K562 (cell line): Measurements from ENCODE around the gene NR1D2. TPM values are rescaled to one million over a fixed set of nuclear protein-coding genes. Genes with fewer than 3 reads are reported as not detected.

Experiments used
- FIP1L1 ChIP-seq: fragments of 200-400 bp; formaldehyde crosslinking; IDR thresholded peaks from 2 replicates; pipeline ENCODE4 v1.6.1; 2018; ENCODE audit warnings: mild to moderate bottlenecking, low read depth, low read length; ENCODE audit not compliant: poor library complexity, severe bottlenecking
- FOXK2 ChIP-seq, 2 experiments: fragments of 450-650 bp; IDR thresholded peaks in 1 of 2; conservative IDR thresholded peaks in 1 of 2; 2 replicates each; pipeline ENCODE4 v1.6.1; 2016; ENCODE audit warnings: low read depth in 2 of 2, mild to moderate bottlenecking in 1 of 2
- GATAD2B ChIP-seq: fragments of 450-650 bp; IDR thresholded peaks from 2 replicates; pipeline ENCODE4 v1.6.1; 2017; ENCODE audit warnings: mild to moderate bottlenecking, borderline replicate concordance
- HCFC1 ChIP-seq: IDR thresholded peaks from 2 replicates; pipeline ENCODE4 v1.6.1; 2012; ENCODE audit warnings: low read depth, low read length, improper control_type of control experiment
- HNRNPL ChIP-seq: fragments of 200-400 bp; formaldehyde crosslinking; IDR thresholded peaks from 2 replicates; pipeline ENCODE4 v1.6.1; 2017; ENCODE audit warnings: low read depth, mild to moderate bottlenecking, low read length
- MAZ ChIP-seq, 2 experiments: fragments of 450-650 bp in 1 of 2; sonication (generic) in 1 of 2; formaldehyde crosslinking; IDR thresholded peaks in 1 of 2; conservative IDR thresholded peaks in 1 of 2; 2 replicates each; pipeline versions ENCODE4 v1.4.0 to v1.5.0; 2020; ENCODE audit warnings: mild to moderate bottlenecking in 1 of 2, missing genetic modification reagents in 1 of 2
- MEIS2 ChIP-seq: fragments of 450-650 bp; IDR thresholded peaks from 2 replicates; pipeline ENCODE4 v1.6.1; 2014; ENCODE audit warnings: mild to moderate bottlenecking; ENCODE audit not compliant: partially characterized antibody
- NFE2L1 ChIP-seq: fragments of 450-650 bp; IDR thresholded peaks from 2 replicates; pipeline ENCODE4 v1.6.1; 2016; ENCODE audit warnings: missing genetic modification characterization, low read depth, mild to moderate bottlenecking, missing compliant biosample characterization, moderate library complexity, borderline replicate concordance
- SIX5 ChIP-seq, 2 experiments: IDR thresholded peaks; 2 replicates each; pipeline ENCODE4 v1.6.1; 2011; ENCODE audit warnings: low read length in 2 of 2, borderline replicate concordance in 1 of 2, low read depth in 1 of 2, mild to moderate bottlenecking in 1 of 2, moderate library complexity in 1 of 2; ENCODE audit not compliant: insufficient read depth in 1 of 2
- ZNF12 ChIP-seq: sonication (generic); formaldehyde crosslinking; IDR thresholded peaks from 2 replicates; pipeline ENCODE4 v1.4.0; 2020; ENCODE audit warnings: mild to moderate bottlenecking, missing genetic modification reagents
- ZNF197 ChIP-seq: fragments of 200-800 bp; sonication (Bioruptor generic); IDR thresholded peaks from 2 replicates; pipeline ENCODE4 v1.6.1; 2016; ENCODE audit warnings: low read depth, missing genetic modification characterization, missing compliant biosample characterization
- ZNF408 ChIP-seq: fragments of 250-450 bp; sonication (Bioruptor Pico); IDR thresholded peaks from 2 replicates; pipeline ENCODE4 v1.4.0; 2020; ENCODE audit warnings: low read depth, mild to moderate bottlenecking, moderate library complexity
- ZNF586 ChIP-seq: fragments of 450-650 bp; formaldehyde crosslinking; conservative IDR thresholded peaks from 2 replicates; pipeline ENCODE4 v1.4.0; 2020; ENCODE audit warnings: mild to moderate bottlenecking, moderate library complexity
- polyA plus RNA-seq, 8 experiments: library from polyadenylated mRNA; depleted of rRNA in 4 of 8; stranded (reverse) in 5 of 8; unstranded in 3 of 8; fragments of >200 nt; fragmentation: Nextera tagmentation in 2 of 8; fragmentation: Illumina TruSeq in 1 of 8; extraction: Ambion mirVana in 2 of 8; extraction: Trizol in 1 of 8; gene quantifications; 2 replicates each; pipeline versions ENCODE4 v1.2.1 to v1.2.3, GENCODE V29; 2011 to 2014; ENCODE audit warnings: inconsistent platforms in 1 of 8, missing spikeins in 1 of 8
- total RNA-seq, 7 experiments: library from RNA; depleted of rRNA in 6 of 7; stranded (reverse); fragments of >200 nt in 6 of 7; fragmentation: Illumina TruSeq in 2 of 7; extraction: Trizol in 2 of 7; gene quantifications; 2 replicates each; pipeline versions ENCODE4 v1.2.1 to v1.2.3, GENCODE V29; 2011 to 2021; ENCODE audit warnings: low replicate concordance in 1 of 7
- TF ChIP-seq, protein P1 (sequence below): sonication (generic); formaldehyde crosslinking; IDR thresholded peaks from 2 replicates; pipeline ENCODE4 v1.9.0; 2022; ENCODE audit warnings: mild to moderate bottlenecking, missing genetic modification reagents
- TF ChIP-seq, protein P2 (sequence below): IDR thresholded peaks from 2 replicates; pipeline ENCODE4 v1.6.1; 2012; ENCODE audit warnings: low read depth, low read length, improper control_type of control experiment, borderline replicate concordance
- TF ChIP-seq, protein P3 (sequence below): fragments of 250-450 bp; sonication (Bioruptor Pico); IDR thresholded peaks from 2 replicates; pipeline ENCODE4 v1.5.0; 2021; ENCODE audit warnings: mild to moderate bottlenecking, moderate library complexity
- TF ChIP-seq, protein P4 (sequence below), 2 experiments: fragments of 450-650 bp in 1 of 2; IDR thresholded peaks; 2 replicates each; pipeline ENCODE4 v1.6.1; 2011 to 2017; ENCODE audit warnings: low read depth in 2 of 2, antibody characterized with exemption in 1 of 2, borderline replicate concordance in 1 of 2, low read length in 1 of 2, mild to moderate bottlenecking in 1 of 2, mixed read lengths in 1 of 2; ENCODE audit not compliant: control insufficient read depth in 1 of 2

Gene NR1D2
- total and polyA plus RNA-seq, 9 of the 15 experiments (the other 6 are each of a cell fraction or from before 2014, with no cell fraction given) = 1.2 to 5.5 (median 2.9) TPM

DNA sequence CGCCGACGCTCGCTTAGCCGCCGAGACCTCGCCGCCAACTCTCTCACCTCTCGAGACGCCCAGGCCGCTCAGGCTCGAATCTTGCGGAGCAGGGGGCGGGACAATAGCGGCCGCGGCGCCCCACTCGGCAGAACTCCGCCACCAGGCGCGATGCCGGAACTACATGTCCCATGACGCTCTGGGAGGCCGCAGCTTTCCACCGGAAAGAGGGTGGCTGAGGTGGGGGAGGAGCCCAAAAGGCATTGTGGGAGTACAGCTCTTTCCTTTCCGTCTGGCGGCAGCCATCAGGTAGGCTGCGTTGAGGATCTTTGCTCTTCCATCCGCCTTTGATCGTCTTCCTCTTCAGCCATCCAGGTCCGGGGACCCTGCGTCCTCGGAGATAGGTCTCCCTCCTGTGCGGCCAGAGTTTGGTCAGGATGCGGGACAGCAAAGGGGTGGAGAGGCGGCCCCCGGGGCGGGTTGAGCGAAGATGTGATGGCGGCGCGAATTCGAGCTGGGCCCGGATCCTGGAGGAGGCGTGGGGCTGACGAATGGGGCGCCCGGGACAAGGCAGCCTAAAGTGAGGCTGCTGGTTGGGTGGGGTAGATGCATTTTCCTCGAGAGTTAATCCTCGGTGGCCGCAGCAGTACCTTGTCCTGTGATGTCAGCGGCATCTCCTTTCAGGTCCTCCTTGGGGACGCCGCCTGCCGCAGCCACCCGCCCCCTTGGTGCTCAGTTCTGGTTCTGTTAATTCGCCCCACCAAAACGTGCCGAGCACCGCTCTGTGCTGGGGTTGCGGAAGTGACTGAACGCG is 28.0 kb upstream of the NR1D2 start, which contains the start of the genes NKIRAS1 and RPL15 (continued):
- peak; percentile 77 to 92; a peak in 3 of 4 replicates for TF ChIP-seq MAZ (CRISPR knock-in tag; conservative IDR thresholded peaks at IDR 0.05 in 1 of 2, IDR thresholded peaks at IDR 0.05 in 1 of 2)
- TF ChIP-seq, protein P1, sequence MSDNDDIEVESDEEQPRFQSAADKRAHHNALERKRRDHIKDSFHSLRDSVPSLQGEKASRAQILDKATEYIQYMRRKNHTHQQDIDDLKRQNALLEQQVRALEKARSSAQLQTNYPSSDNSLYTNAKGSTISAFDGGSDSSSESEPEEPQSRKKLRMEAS (CRISPR knock-in tag) = peak; percentile 76
- no peak for TF ChIP-seq ZNF408 (CRISPR knock-in tag)
- TF ChIP-seq HNRNPL = no peak
- no peak for TF ChIP-seq NFE2L1 (tag)
- peak; percentile 34; the same call in 1 of the 2 replicates for TF ChIP-seq ZNF586
- TF ChIP-seq, protein P2, sequence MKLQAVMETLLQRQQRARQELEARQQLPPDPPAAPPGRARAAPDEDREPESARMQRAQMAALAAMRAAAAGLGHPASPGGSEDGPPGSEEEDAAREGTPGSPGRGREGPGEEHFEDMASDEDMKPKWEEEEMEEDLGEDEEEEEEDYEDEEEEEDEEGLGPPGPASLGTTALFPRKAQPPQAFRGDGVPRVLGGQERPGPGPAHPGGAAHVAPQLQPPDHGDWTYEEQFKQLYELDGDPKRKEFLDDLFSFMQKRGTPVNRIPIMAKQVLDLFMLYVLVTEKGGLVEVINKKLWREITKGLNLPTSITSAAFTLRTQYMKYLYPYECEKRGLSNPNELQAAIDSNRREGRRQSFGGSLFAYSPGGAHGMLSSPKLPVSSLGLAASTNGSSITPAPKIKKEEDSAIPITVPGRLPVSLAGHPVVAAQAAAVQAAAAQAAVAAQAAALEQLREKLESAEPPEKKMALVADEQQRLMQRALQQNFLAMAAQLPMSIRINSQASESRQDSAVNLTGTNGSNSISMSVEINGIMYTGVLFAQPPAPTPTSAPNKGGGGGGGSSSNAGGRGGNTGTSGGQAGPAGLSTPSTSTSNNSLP = no peak
- peak; percentile 99 for TF ChIP-seq HCFC1
- peak; percentile 94 for TF ChIP-seq FIP1L1
- no peak for TF ChIP-seq GATAD2B
- TF ChIP-seq ZNF197 (CRISPR knock-in tag) = no peak
- peak; percentile 88 to 89 for TF ChIP-seq SIX5 (IDR thresholded peaks at IDR 0.05; ENCODE audit: borderline replicate concordance in 1 of 2, insufficient read depth in 1 of 2, low read depth in 1 of 2, low read length in 2 of 2)
- peak; percentile 31; the same call in 1 of the 2 replicates for TF ChIP-seq ZNF12 (CRISPR knock-in tag)
- TF ChIP-seq, protein P3, sequence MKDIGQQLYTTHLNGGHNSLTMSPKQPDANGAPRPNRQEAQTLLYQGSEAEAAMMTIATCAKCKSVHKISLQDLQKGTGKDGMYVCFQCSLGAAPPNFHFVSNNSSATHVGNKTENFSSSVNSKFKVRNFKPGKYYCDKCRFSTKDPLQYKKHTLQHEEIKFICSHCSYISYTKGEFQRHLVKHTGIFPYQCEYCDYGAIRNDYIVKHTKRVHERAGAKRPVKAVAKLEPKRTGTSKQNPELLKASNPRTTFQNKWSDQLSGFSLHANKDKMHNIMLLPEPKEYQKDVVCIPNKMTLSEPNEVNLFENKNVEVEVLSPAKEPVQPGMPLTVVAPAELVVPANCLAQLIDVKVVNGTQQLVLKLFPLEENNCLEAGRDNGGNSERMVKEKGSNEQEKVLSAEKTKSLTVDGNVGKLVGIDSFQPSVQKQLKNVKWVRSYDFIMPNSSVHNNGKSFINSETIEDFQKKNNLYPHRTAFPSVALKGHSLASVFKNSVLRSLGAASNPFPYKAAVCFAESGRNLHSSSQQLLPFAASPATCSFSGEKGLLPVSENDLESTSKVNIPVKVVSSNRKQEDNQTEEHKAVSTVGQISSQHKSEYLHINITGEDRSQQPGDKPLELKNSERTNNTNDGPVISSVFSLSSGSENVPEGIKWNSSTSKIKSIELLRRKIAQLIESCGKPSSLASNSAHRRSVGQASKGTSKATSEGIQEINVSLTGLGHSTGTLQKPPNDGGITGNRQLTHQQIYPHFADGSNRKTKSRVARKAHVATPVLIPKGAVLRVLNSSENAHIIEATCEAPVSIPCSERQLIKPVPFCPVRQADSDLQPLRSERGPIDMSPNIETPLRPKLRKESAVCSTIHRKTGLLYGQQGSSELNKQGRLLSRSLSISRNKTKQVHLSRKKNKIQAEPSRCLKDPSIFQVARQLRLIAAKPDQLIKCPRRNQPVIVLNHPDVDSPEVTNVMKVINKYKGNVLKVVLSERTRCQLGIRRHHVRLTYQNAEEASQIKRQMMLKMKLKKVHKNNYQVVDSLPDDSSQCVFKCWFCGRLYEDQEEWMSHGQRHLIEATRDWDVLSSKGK (CRISPR knock-in tag) = no peak
- no peak for TF ChIP-seq MEIS2
- peak; percentile 64 to 66; a peak in 2 of 4 replicates for TF ChIP-seq FOXK2 (conservative IDR thresholded peaks at IDR 0.05 in 1 of 2, IDR thresholded peaks at IDR 0.05 in 1 of 2; ENCODE audit: low read depth in 2 of 2)
- TF ChIP-seq, protein P4, sequence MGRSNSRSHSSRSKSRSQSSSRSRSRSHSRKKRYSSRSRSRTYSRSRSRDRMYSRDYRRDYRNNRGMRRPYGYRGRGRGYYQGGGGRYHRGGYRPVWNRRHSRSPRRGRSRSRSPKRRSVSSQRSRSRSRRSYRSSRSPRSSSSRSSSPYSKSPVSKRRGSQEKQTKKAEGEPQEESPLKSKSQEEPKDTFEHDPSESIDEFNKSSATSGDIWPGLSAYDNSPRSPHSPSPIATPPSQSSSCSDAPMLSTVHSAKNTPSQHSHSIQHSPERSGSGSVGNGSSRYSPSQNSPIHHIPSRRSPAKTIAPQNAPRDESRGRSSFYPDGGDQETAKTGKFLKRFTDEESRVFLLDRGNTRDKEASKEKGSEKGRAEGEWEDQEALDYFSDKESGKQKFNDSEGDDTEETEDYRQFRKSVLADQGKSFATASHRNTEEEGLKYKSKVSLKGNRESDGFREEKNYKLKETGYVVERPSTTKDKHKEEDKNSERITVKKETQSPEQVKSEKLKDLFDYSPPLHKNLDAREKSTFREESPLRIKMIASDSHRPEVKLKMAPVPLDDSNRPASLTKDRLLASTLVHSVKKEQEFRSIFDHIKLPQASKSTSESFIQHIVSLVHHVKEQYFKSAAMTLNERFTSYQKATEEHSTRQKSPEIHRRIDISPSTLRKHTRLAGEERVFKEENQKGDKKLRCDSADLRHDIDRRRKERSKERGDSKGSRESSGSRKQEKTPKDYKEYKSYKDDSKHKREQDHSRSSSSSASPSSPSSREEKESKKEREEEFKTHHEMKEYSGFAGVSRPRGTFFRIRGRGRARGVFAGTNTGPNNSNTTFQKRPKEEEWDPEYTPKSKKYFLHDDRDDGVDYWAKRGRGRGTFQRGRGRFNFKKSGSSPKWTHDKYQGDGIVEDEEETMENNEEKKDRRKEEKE (IDR thresholded peaks at IDR 0.05; ENCODE audit: borderline replicate concordance in 1 of 2, control insufficient read depth in 1 of 2, low read depth in 2 of 2, low read length in 1 of 2) = peak; percentile 52 to 65; a peak in 1 of 4 replicates
